DND-41 (cell line): ENCODE results near the gene STXBP5.

Experiments used
- ATAC-seq: fragments of 200-7000 bp; cut with Tn5 transposase; 3 replicates; pipeline ENCODE4 v1.9.1; 2021; ENCODE audit warnings: low read depth; ENCODE audit not compliant: insufficient read depth
- DNase-seq: peaks from one replicate; pipeline ENCODE4 v3.0.0-alpha.2; 2020
- H2AFZ ChIP-seq: 2 replicates; pipeline ENCODE4 v1.6.0; 2012; ENCODE audit warnings: low read depth, low read length
- H3K27ac ChIP-seq: 2 replicates; pipeline ENCODE4 v1.5.1; 2012; ENCODE audit warnings: low read length, inconsistent platforms
- H3K27me3 ChIP-seq: fragments of 200-600 bp; sonication (generic); 2 replicates; pipeline ENCODE4 v1.6.0; 2012; ENCODE audit warnings: low read length, mild to moderate bottlenecking, inconsistent platforms; ENCODE audit not compliant: insufficient read depth, poor library complexity
- H3K36me3 ChIP-seq: 2 replicates; pipeline ENCODE4 v1.5.1; 2012; ENCODE audit warnings: low read length, inconsistent platforms; ENCODE audit not compliant: insufficient read depth
- H3K4me1 ChIP-seq: 2 replicates; pipeline ENCODE4 v1.5.1; 2012; ENCODE audit warnings: mild to moderate bottlenecking, low read length; ENCODE audit not compliant: insufficient read depth
- H3K4me2 ChIP-seq: 2 replicates; pipeline ENCODE4 v1.6.0; 2012; ENCODE audit warnings: mild to moderate bottlenecking, moderate library complexity, low read length, inconsistent platforms; ENCODE audit not compliant: insufficient read depth
- H3K4me3 ChIP-seq, 2 experiments: fragments of 200-600 bp in 1 of 2; shearing (Covaris generic) in 1 of 2; 2 replicates each; pipeline ENCODE4 v1.5.1; 2012 to 2016; ENCODE audit warnings: inconsistent platforms in 2 of 2, low read length in 2 of 2, mild to moderate bottlenecking in 2 of 2, low read depth in 1 of 2, moderate library complexity in 1 of 2
- H3K79me2 ChIP-seq: 2 replicates; pipeline ENCODE4 v1.6.0; 2012; ENCODE audit warnings: low read length, inconsistent platforms; ENCODE audit not compliant: insufficient read depth
- H3K9ac ChIP-seq: 2 replicates; pipeline ENCODE4 v1.6.0; 2012; ENCODE audit warnings: low read depth, mild to moderate bottlenecking, inconsistent platforms, low read length, moderate library complexity
- H3K9me3 ChIP-seq: 2 replicates; pipeline ENCODE4 v1.5.1; 2012; ENCODE audit warnings: low read length, moderate library complexity, mild to moderate bottlenecking, inconsistent platforms; ENCODE audit not compliant: insufficient read depth, severe bottlenecking
- H4K20me1 ChIP-seq: 2 replicates; pipeline ENCODE4 v1.6.0; 2012; ENCODE audit warnings: low read length; ENCODE audit not compliant: insufficient read depth
- CTCF ChIP-seq: IDR thresholded peaks from 2 replicates; pipeline ENCODE4 v1.5.1; 2012; ENCODE audit warnings: borderline replicate concordance, low read length, moderate library complexity, mild to moderate bottlenecking; ENCODE audit not compliant: poor library complexity, severe bottlenecking; ENCODE audit errors: extremely low read depth
- EZH2 ChIP-seq: IDR thresholded peaks from 3 replicates; pipeline ENCODE4 v1.6.1; 2012; ENCODE audit warnings: borderline replicate concordance, low read depth, mild to moderate bottlenecking, moderate library complexity, low read length, inconsistent platforms; ENCODE audit not compliant: severe bottlenecking

The STXBP5 gene

GRCh38 chr6:147381712-147382111 is 177.5 kb downstream of the STXBP5 start:
- TF ChIP-seq EZH2 (no peak), CTCF (no peak)
- no peaks in the 10 kb centered on the region for H3K79me2 ChIP-seq
- H3K27ac ChIP-seq = no peak overlapping the region
- H3K4me2 ChIP-seq = no peak overlapping the region
- H3K36me3 ChIP-seq = no peaks in the 10 kb centered on the region
- no peaks in the 10 kb centered on the region for H3K27me3 ChIP-seq
- H3K4me1 ChIP-seq = no peaks in the 10 kb centered on the region
- H3K9me3 ChIP-seq = no peaks in the 10 kb centered on the region
- H3K4me3 ChIP-seq = no peak overlapping the region
- H4K20me1 ChIP-seq = no peaks in the 10 kb centered on the region
- ATAC-seq = no peak
- DNase-seq = no peak
- H3K9ac ChIP-seq = no peak overlapping the region
- no peak overlapping the region for H2AFZ ChIP-seq

- Histone ChIP-seq H3K4me1 (no peaks in the 10 kb centered on the region), H3K27me3 (no peaks in the 10 kb centered on the region), H3K79me2 (no peaks in the 10 kb centered on the region), H3K4me2 (no peak overlapping the region), H3K9me3 (no peaks in the 10 kb centered on the region), H4K20me1 (no peaks in the 10 kb centered on the region), H3K4me3 (no peak overlapping the region), H3K9ac (no peak overlapping the region), H2AFZ (no peak overlapping the region), H3K36me3 (no peaks in the 10 kb centered on the region), H3K27ac (no peak overlapping the region)
- ATAC-seq (peak; percentile 48; the same call in 1 of the 3 replicates), DNase-seq (no peak)
- TF ChIP-seq EZH2 (no peak), CTCF (peak; percentile 48)
Measured at GRCh38 chr6:147382945-147383554, 178.8 kb downstream of the STXBP5 start.

- no peaks in the 10 kb centered on the region for H4K20me1 ChIP-seq
- H3K9me3 ChIP-seq = no peaks in the 10 kb centered on the region
- H3K4me2 ChIP-seq = no peak overlapping the region
- TF ChIP-seq CTCF (no peak), EZH2 (no peak)
- H2AFZ ChIP-seq = no peak overlapping the region
- no peak overlapping the region for H3K9ac ChIP-seq
- H3K4me1 ChIP-seq = no peaks in the 10 kb centered on the region
- no peak overlapping the region for H3K4me3 ChIP-seq
- DNase-seq = no peak
- no peaks in the 10 kb centered on the region for H3K27me3 ChIP-seq
- H3K79me2 ChIP-seq = no peaks in the 10 kb centered on the region
- H3K27ac ChIP-seq = no peak overlapping the region
- no peaks in the 10 kb centered on the region for H3K36me3 ChIP-seq
- no peak for ATAC-seq
Measured at GRCh38 chr6:147384029-147384428, 179.8 kb downstream of the STXBP5 start.
